ENCODE results near the gene TMEM106C. TPM values are rescaled to one million over a fixed set of nuclear protein-coding genes. Genes with fewer than 3 reads are reported as not detected.

Gene TMEM106C
- total RNA-seq, 1 experiment from 2014 or later = 99.4 TPM

GRCh38 chr12:48008950-48009349, 45.6 kb downstream of the TMEM106C start:
- ChIA-PET CTCF (no interaction called here), POLR2A (ENCODE audit: unreplicated experiment) (no interaction called here)
- intact Hi-C loops (cut with micrococcal nuclease; ENCODE audit: unreplicated experiment) = no loop called here
- Histone ChIP-seq H3K36me3 (ENCODE audit: low read depth) (no peaks in the 10 kb centered on the region), H3K4me2 (no peak overlapping the region), H3K79me2 (ENCODE audit: low read depth) (no peaks in the 10 kb centered on the region), H3K4me3 (no peak overlapping the region), H3K27ac (no peak overlapping the region), H2AFZ (no peak overlapping the region), H4K20me1 (ENCODE audit: insufficient read depth) (no peaks in the 10 kb centered on the region), H3K4me1 (replicated peaks; ENCODE audit: insufficient read depth) (no peaks in the 10 kb centered on the region), H3K27me3 (ENCODE audit: insufficient read depth, low read depth) (peaks cover 93% of the 10 kb centered on the region), H3K9me3 (ENCODE audit: insufficient read depth, low read depth) (no peaks in the 10 kb centered on the region), H3F3A (ENCODE audit: insufficient read depth, low read depth) (no peaks in the 10 kb centered on the region), H3K9me2 (ENCODE audit: insufficient read depth) (no peaks in the 10 kb centered on the region)
- no TSS peak for BruUV-seq (replicated peaks)
- no peak for DNase-seq
- no peak for TF ChIP-seq EZH2 (IDR thresholded peaks at IDR 0.05; ENCODE audit: low read depth)
- no peak for TF ChIP-seq CTCF (conservative IDR thresholded peaks at IDR 0.05)

GRCh38 chr12:48009471-48009870, 46.1 kb downstream of the TMEM106C start:
- BruUV-seq (replicated peaks) = no TSS peak
- Histone ChIP-seq H3K9me2 (ENCODE audit: insufficient read depth) (no peaks in the 10 kb centered on the region), H3F3A (ENCODE audit: insufficient read depth, low read depth) (no peaks in the 10 kb centered on the region), H2AFZ (no peak overlapping the region), H3K79me2 (ENCODE audit: low read depth) (no peaks in the 10 kb centered on the region), H3K4me3 (no peak overlapping the region), H3K4me2 (no peak overlapping the region), H3K27me3 (ENCODE audit: insufficient read depth, low read depth) (peaks cover 97% of the 10 kb centered on the region), H3K4me1 (replicated peaks; ENCODE audit: insufficient read depth) (no peaks in the 10 kb centered on the region), H3K9me3 (ENCODE audit: insufficient read depth, low read depth) (no peaks in the 10 kb centered on the region), H3K36me3 (ENCODE audit: low read depth) (no peaks in the 10 kb centered on the region), H4K20me1 (ENCODE audit: insufficient read depth) (no peaks in the 10 kb centered on the region), H3K27ac (no peak overlapping the region)
- ChIA-PET POLR2A (ENCODE audit: unreplicated experiment) (no interaction called here), CTCF (no interaction called here)
- no peak for DNase-seq
- intact Hi-C loops (cut with micrococcal nuclease; ENCODE audit: unreplicated experiment) = no loop called here
- TF ChIP-seq EZH2 (IDR thresholded peaks at IDR 0.05; ENCODE audit: low read depth) (no peak), CTCF (conservative IDR thresholded peaks at IDR 0.05) (no peak)

GRCh38 chr12:48010366-48010970, 47.1 kb downstream of the TMEM106C start:
- TF ChIP-seq CTCF (conservative IDR thresholded peaks at IDR 0.05) (no peak), EZH2 (IDR thresholded peaks at IDR 0.05; ENCODE audit: low read depth) (no peak)
- peaks cover 97% of the 10 kb centered on the region for H3K27me3 ChIP-seq (ENCODE audit: insufficient read depth, low read depth)
- no peaks in the 10 kb centered on the region for H4K20me1 ChIP-seq (ENCODE audit: insufficient read depth)
- no peak for DNase-seq
- no peak overlapping the region for H3K4me2 ChIP-seq
- no peak overlapping the region for H2AFZ ChIP-seq
- no peaks in the 10 kb centered on the region for H3K36me3 ChIP-seq (ENCODE audit: low read depth)
- no peak overlapping the region for H3K4me3 ChIP-seq
- ChIA-PET CTCF (no interaction called here), POLR2A (ENCODE audit: unreplicated experiment) (no interaction called here)
- H3K4me1 ChIP-seq (replicated peaks; ENCODE audit: insufficient read depth) = no peaks in the 10 kb centered on the region
- intact Hi-C loops (cut with micrococcal nuclease; ENCODE audit: unreplicated experiment) = no loop called here
- H3K9me3 ChIP-seq (ENCODE audit: insufficient read depth, low read depth) = no peaks in the 10 kb centered on the region
- no peaks in the 10 kb centered on the region for H3K79me2 ChIP-seq (ENCODE audit: low read depth)
- no peak overlapping the region for H3K27ac ChIP-seq
- no TSS peak for BruUV-seq (replicated peaks)
- no peaks in the 10 kb centered on the region for H3K9me2 ChIP-seq (ENCODE audit: insufficient read depth)
- no peaks in the 10 kb centered on the region for H3F3A ChIP-seq (ENCODE audit: insufficient read depth, low read depth)
